H1 (cell line): ENCODE results near the gene SLC37A3. TPM values are rescaled to one million over a fixed set of nuclear protein-coding genes. Genes with fewer than 3 reads are reported as not detected.

ENCODE experiments used
- CBX5 ChIP-seq: fragments of 300-800, 300-1000 bp; sonication (generic); IDR thresholded peaks from 2 replicates; pipeline ENCODE4 v1.7.1; 2016; ENCODE audit warnings: antibody characterized with exemption, low read length, low read depth
- MAFK ChIP-seq: IDR thresholded peaks from 2 replicates; pipeline ENCODE4 v1.6.1; 2012; ENCODE audit warnings: low read depth, mild to moderate bottlenecking, improper control_type of control experiment, low read length
- ZNF274 ChIP-seq: IDR thresholded peaks from 2 replicates; pipeline ENCODE4 v1.7.0; 2012; ENCODE audit warnings: low read length, borderline replicate concordance; ENCODE audit errors: extremely low read depth
- polyA plus RNA-seq, 7 experiments: library from polyadenylated mRNA; depleted of rRNA in 3 of 7; stranded (reverse) in 5 of 7; unstranded in 2 of 7; fragments of >200 nt in 5 of 7; fragments of 200-250 nt in 2 of 7; gene quantifications; 1 replicate in 5 of 7; 2 replicates in 1 of 7; 4 replicates in 1 of 7; pipeline versions ENCODE4 v1.2.1 to v1.2.3, GENCODE V29; 2011 to 2013; ENCODE audit warnings: missing spikeins in 2 of 7, mixed read lengths in 2 of 7
- small RNA-seq: library from polyadenylated mRNA; stranded (forward); fragments of <200 nt; extraction: miRNeasy Mini kit (QIAGEN cat#:217004); gene quantifications from one replicate; pipeline ENCODE3, GENCODE V24; 2013; ENCODE audit not compliant: insufficient read depth
- total RNA-seq: library from RNA; stranded (reverse); fragmentation: NEBNext Ultra II Directional; extraction: Animal tissue kit (Norgen Biotek cat#: 25700); gene quantifications from 2 replicates; pipeline ENCODE4 v1.2.1, GENCODE V29; 2021

SLC37A3 gene
- total and polyA plus RNA-seq, 2 of the 8 experiments (the other 6 are each of a cell fraction or from before 2014, with no cell fraction given): 58.2 to 71.0 TPM

DNA sequence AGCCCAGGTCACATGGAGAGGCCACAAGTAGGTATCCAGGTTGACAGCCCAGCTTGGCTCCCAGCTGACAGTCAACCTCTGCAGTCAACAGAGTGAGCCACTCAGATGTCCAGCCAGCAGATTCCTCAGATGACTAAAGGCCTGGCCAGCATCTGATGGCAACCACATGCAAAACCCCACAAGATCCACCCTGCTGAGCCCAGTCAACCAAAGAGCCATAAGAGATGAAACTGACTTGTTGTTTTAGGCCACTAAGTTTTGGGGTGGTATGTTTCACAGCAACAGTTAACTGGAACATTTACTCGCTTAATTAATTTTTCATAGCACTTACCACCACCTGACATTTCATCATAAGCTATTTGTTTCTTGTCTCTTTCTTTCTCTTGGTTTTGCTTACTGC lies 114.3 kb downstream of the SLC37A3 start (continued):
- TF ChIP-seq CBX5: no peak
- TF ChIP-seq ZNF274: no peak
- no peak for TF ChIP-seq MAFK

Small RNAs within 50 kb of the gene (small RNA-seq; reads per million reads assigned to genes)
- gene RNA5SP247 (not detected), gene RNA5SP248 (156 reads per million, percentile 98 among the genes with 10 or more reads in this experiment)

Other genes with a start within 250 kb of the SLC37A3 start
- 11.6 and 12.5 TPM in 2 replicates for gene KDM7A, start 221.5 kb downstream of the SLC37A3 start, total RNA-seq
- gene KDM7A, start 221.5 kb downstream of the SLC37A3 start, polyA plus RNA-seq (2011; rRNA removed): 1.7 and 2.2 TPM in 2 replicates
- 9.8 TPM in 2 replicates for gene RAB19, start 5.5 kb upstream of the SLC37A3 start, total RNA-seq
- gene RAB19, start 5.5 kb upstream of the SLC37A3 start, polyA plus RNA-seq (2011; rRNA removed): 9.8 and 11.0 TPM in 2 replicates
- 94.6 and 99.6 TPM in 2 replicates for gene MKRN1, start 81.0 kb upstream of the SLC37A3 start, total RNA-seq
- 35.1 and 46.2 TPM in 2 replicates for gene MKRN1, start 81.0 kb upstream of the SLC37A3 start, polyA plus RNA-seq (2011; rRNA removed)
- 11.4 and 13.0 TPM in 2 replicates for gene DENND2A, start 242.3 kb upstream of the SLC37A3 start, total RNA-seq
- gene DENND2A, start 242.3 kb upstream of the SLC37A3 start, polyA plus RNA-seq (2011; rRNA removed): 5.0 and 6.0 TPM in 2 replicates